Memory B cell (primary cell): ENCODE data around the gene CSF1R.
A peak's percentile ranks its signal among the peaks of the same experiment; 100 is the strongest.
"Not testable (repeated sequence)": the region's sequence is repeated elsewhere in the genome, so short reads cannot be mapped to it uniquely, and the experiment has no call there.

Experiments
- ATAC-seq: fragments of 150-1000 bp; cut with Tn5 transposase; 2 replicates; pipeline ENCODE4 v1.10.0; 2021; ENCODE audit warnings: low read depth, mild to moderate bottlenecking, moderate library complexity
- DNase-seq, 2 donors: peaks; one replicate each; pipeline ENCODE4 v3.0.0; 2022; ENCODE audit warnings: low spot score in 2 of 2
- H3K27ac Mint-ChIP-seq: one replicate; pipeline ENCODE4 v1.8.0; 2022; ENCODE audit warnings: mild to moderate bottlenecking, moderate library complexity, mixed read lengths
- H3K27me3 Mint-ChIP-seq: one replicate; pipeline ENCODE4 v1.8.0; 2022; ENCODE audit warnings: mixed read lengths
- H3K36me3 Mint-ChIP-seq: one replicate; pipeline ENCODE4 v1.8.0; 2022; ENCODE audit warnings: mild to moderate bottlenecking, mixed read lengths
- H3K4me1 Mint-ChIP-seq: one replicate; pipeline ENCODE4 v1.8.0; 2022; ENCODE audit warnings: mixed read lengths
- H3K4me3 Mint-ChIP-seq: one replicate; pipeline ENCODE4 v1.8.0; 2022; ENCODE audit warnings: mild to moderate bottlenecking, moderate library complexity, mixed read lengths
- H3K9me3 Mint-ChIP-seq: one replicate; pipeline ENCODE4 v1.8.0; 2022; ENCODE audit warnings: mixed read lengths

CSF1R gene

GRCh38 chr5:150035139-150035895 lies 51.0 kb downstream of the CSF1R start:
- H3K27me3 Mint-ChIP-seq = no peaks in the 10 kb centered on the region
- peak in 1 of 2 donors; percentile 24 for DNase-seq
- H3K4me1 Mint-ChIP-seq = peaks cover 12% of the 10 kb centered on the region
- no peaks in the 10 kb centered on the region for H3K9me3 Mint-ChIP-seq
- peaks cover 58% of the 10 kb centered on the region for H3K36me3 Mint-ChIP-seq
- peak overlapping the region; percentile 47 for H3K27ac Mint-ChIP-seq
- no peak overlapping the region for H3K4me3 Mint-ChIP-seq
- ATAC-seq = peak; percentile 100

DNA sequence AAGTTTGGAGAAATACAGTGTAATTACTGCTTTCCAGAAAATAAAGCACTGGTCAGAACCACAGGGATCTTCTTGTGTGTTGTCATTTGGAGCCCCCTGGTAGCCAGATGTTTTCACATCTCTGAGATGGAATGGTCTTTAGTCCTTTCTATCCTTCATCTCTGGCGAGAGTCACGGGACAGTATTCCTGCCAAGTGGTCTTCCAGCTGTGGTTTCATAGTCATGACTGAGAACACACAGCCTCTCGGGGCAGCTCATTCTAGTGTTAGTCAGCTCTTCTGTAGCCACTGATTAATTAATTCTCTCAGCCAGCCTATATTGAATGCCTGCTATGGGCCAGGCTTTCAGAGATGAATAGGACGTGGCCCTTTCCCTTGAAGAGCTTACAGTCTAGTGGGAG lies 51.7 kb downstream of the CSF1R start:
- peak overlapping the region; percentile 47 for H3K27ac Mint-ChIP-seq
- H3K27me3 Mint-ChIP-seq = no peaks in the 10 kb centered on the region

GRCh38 chr5:150033334-150033733 lies 53.0 kb downstream of the CSF1R start:
- ATAC-seq (no peak), DNase-seq (no peak)
- peaks cover 52% of the 10 kb centered on the region for H3K36me3 Mint-ChIP-seq
- no peak overlapping the region for H3K4me3 Mint-ChIP-seq
- H3K4me1 Mint-ChIP-seq = peaks cover 10% of the 10 kb centered on the region
- H3K27ac Mint-ChIP-seq = no peak overlapping the region
- no peaks in the 10 kb centered on the region for H3K27me3 Mint-ChIP-seq
- no peaks in the 10 kb centered on the region for H3K9me3 Mint-ChIP-seq

More for the DNA sequence above, 51.7 kb downstream of the CSF1R start:
- DNase-seq (no peak), ATAC-seq (no peak)
- Mint-ChIP-seq H3K4me3 (no peak overlapping the region), H3K9me3 (no peaks in the 10 kb centered on the region), H3K4me1 (peaks cover 12% of the 10 kb centered on the region), H3K36me3 (peaks cover 56% of the 10 kb centered on the region)

- not testable (repeated sequence) for ATAC-seq, H3K27ac Mint-ChIP-seq, H3K27me3 Mint-ChIP-seq, H3K4me1 Mint-ChIP-seq, H3K9me3 Mint-ChIP-seq, H3K4me3 Mint-ChIP-seq, DNase-seq
- peaks cover 40% of the 10 kb centered on the region for H3K36me3 Mint-ChIP-seq
These were observed 58.3 kb downstream of the CSF1R start for GRCh38 chr5:150028047-150028446.

DNA sequence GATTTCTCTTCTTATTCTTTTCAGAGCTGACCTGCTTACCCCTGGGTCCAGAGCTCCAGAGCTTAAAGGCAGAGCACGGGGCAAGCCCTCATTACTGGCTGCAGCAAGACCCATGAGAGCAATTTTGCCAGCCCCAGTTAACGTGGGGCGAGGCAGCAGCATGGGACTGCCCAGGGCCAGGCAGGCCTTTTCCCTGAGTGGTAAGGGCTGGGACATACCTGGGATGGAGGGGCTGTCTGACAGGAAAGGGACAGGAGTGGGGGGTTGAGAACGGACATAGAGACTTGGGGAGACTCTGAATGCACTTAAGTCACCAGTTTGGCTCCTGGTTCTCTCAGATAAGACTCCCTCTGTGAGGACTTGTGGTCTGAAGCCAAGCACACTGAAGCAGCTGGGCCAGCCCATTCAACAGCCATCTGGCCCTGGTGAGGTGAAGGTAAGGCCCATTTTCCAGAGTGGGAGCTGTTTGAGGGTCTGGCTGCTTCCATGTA lies 59.6 kb downstream of the CSF1R start:
- H3K4me3 Mint-ChIP-seq = no peak overlapping the region
- no peak overlapping the region for H3K27ac Mint-ChIP-seq
- H3K27me3 Mint-ChIP-seq = no peaks in the 10 kb centered on the region
- H3K4me1 Mint-ChIP-seq = no peaks in the 10 kb centered on the region
- ATAC-seq (no peak), DNase-seq (no peak)
- H3K9me3 Mint-ChIP-seq = no peaks in the 10 kb centered on the region
- peaks cover 40% of the 10 kb centered on the region for H3K36me3 Mint-ChIP-seq

DNA sequence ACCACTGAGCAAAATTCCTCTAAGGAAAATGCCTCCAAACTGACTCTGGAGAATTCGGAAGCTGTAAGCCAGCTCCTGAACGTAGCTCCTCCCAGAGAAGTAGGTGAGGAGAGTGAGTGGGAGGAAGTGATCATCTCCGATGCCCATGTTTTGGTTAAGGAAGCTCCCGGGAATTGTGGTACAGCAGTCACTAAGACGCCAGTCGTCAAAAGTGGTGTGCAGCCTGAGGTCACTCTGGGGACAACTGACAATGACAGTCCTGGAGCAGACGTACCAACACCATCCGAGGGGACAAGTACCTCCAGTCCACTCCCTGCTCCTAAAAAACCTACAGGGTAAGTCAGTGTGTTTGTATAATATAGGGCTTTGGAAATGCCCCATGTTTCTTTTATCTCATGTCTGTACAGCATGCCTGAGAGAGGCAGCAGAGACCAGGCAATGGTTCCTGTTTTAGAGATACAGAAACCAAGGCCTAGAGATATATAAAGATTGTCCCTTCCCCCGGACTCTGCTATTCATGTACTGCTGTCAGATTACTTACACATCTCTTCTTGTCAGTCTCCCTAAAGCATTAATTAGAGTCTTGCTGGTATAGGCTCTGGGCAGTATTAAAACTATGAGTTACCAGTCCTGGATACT lies 61.9 kb downstream of the CSF1R start:
- Mint-ChIP-seq H3K27ac (no peak overlapping the region), H3K4me3 (no peak overlapping the region), H3K4me1 (no peaks in the 10 kb centered on the region), H3K27me3 (no peaks in the 10 kb centered on the region), H3K9me3 (no peaks in the 10 kb centered on the region), H3K36me3 (peaks cover 43% of the 10 kb centered on the region)
- DNase-seq = no peak
- no peak for ATAC-seq

- no peaks in the 10 kb centered on the region for H3K27me3 Mint-ChIP-seq
- no peak for ATAC-seq
- no peak for DNase-seq
- H3K9me3 Mint-ChIP-seq = no peaks in the 10 kb centered on the region
- H3K36me3 Mint-ChIP-seq = peaks cover 47% of the 10 kb centered on the region
- no peak overlapping the region for H3K4me3 Mint-ChIP-seq
- no peak overlapping the region for H3K27ac Mint-ChIP-seq
- no peaks in the 10 kb centered on the region for H3K4me1 Mint-ChIP-seq
These were observed 63.2 kb downstream of the CSF1R start for GRCh38 chr5:150023136-150023535.

DNA sequence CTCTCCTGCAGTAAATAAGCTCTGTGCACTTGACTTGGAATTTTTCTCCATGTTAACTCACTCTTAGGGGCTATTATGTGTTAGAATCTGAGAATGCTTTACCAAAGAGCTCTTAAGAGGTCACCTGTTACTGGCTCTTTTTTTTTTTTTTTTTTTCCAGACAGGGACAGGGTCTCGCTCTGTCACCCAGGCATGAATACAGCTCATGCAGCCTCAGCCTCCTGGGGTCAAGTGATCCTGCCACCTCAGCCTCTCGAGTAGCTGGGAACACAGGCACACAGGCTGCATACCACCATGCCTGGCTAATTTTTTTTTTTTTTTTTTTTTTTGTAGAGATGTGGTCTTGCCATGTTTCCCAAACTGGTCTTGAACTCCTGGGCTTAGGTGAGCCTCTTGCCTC lies 63.7 kb downstream of the CSF1R start:
- DNase-seq = no peak
- Mint-ChIP-seq H3K4me1 (no peaks in the 10 kb centered on the region), H3K9me3 (no peaks in the 10 kb centered on the region), H3K36me3 (peaks cover 45% of the 10 kb centered on the region), H3K4me3 (no peak overlapping the region), H3K27me3 (no peaks in the 10 kb centered on the region), H3K27ac (no peak overlapping the region)
- no peak for ATAC-seq

- ATAC-seq = no peak
- H3K36me3 Mint-ChIP-seq = peaks cover 46% of the 10 kb centered on the region
- H3K4me3 Mint-ChIP-seq = no peak overlapping the region
- DNase-seq = no peak
- H3K9me3 Mint-ChIP-seq = no peaks in the 10 kb centered on the region
- no peaks in the 10 kb centered on the region for H3K27me3 Mint-ChIP-seq
- H3K27ac Mint-ChIP-seq = no peak overlapping the region
- no peaks in the 10 kb centered on the region for H3K4me1 Mint-ChIP-seq
These were observed 64.2 kb downstream of the CSF1R start for GRCh38 chr5:150022158-150022531.

- H3K4me3 Mint-ChIP-seq = no peak overlapping the region
These were observed 64.7 kb downstream of the CSF1R start for GRCh38 chr5:150021491-150022157.

GRCh38 chr5:150020249-150020648 lies 66.1 kb downstream of the CSF1R start:
- DNase-seq (no peak), ATAC-seq (no peak)
- H3K9me3 Mint-ChIP-seq = peaks cover 1% of the 10 kb centered on the region
- H3K27ac Mint-ChIP-seq = no peak overlapping the region
- no peaks in the 10 kb centered on the region for H3K27me3 Mint-ChIP-seq
- peaks cover 53% of the 10 kb centered on the region for H3K36me3 Mint-ChIP-seq
- H3K4me3 Mint-ChIP-seq = no peak overlapping the region
- H3K4me1 Mint-ChIP-seq = no peaks in the 10 kb centered on the region

More at GRCh38 chr5:150021491-150022157, 64.7 kb downstream of the CSF1R start:
- ATAC-seq (no peak), DNase-seq (no peak)
- H3K4me1 Mint-ChIP-seq = no peaks in the 10 kb centered on the region
- H3K27me3 Mint-ChIP-seq = no peaks in the 10 kb centered on the region
- no peaks in the 10 kb centered on the region for H3K9me3 Mint-ChIP-seq
- peaks cover 46% of the 10 kb centered on the region for H3K36me3 Mint-ChIP-seq
- H3K27ac Mint-ChIP-seq = no peak overlapping the region

- peaks cover 61% of the 10 kb centered on the region for H3K36me3 Mint-ChIP-seq
- ATAC-seq = no peak
- H3K27ac Mint-ChIP-seq = no peak overlapping the region
- H3K27me3 Mint-ChIP-seq = no peaks in the 10 kb centered on the region
- H3K9me3 Mint-ChIP-seq = peaks cover 1% of the 10 kb centered on the region
- no peak overlapping the region for H3K4me3 Mint-ChIP-seq
- no peaks in the 10 kb centered on the region for H3K4me1 Mint-ChIP-seq
- no peak for DNase-seq
These were observed 68.9 kb downstream of the CSF1R start for GRCh38 chr5:150017226-150018005.

- H3K27me3 Mint-ChIP-seq = no peaks in the 10 kb centered on the region
These were observed 69.8 kb downstream of the CSF1R start for GRCh38 chr5:150016537-150016936.

DNA sequence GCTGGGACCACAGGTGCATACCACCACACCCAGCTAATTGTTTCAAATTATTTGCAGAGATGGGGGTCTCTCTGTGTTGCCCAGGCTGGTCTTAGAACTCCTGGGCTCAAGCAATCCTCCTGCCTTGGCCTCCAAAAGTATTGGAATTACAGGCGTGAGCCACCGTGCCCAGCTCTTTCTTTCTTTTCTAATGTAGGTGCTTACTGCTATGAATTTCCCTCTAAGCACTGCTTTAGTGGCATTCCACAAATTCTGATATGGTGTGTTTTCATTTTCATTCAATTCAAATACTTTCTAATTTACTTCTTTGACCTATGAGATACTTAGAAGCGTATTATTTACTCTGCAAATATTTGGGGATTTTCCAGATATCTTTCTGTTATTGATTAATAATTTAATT lies 70.9 kb downstream of the CSF1R start:
- no peak for DNase-seq
- no peaks in the 10 kb centered on the region for H3K27me3 Mint-ChIP-seq
- no peak overlapping the region for H3K27ac Mint-ChIP-seq
- no peak overlapping the region for H3K4me3 Mint-ChIP-seq
- no peak for ATAC-seq
- peaks cover 1% of the 10 kb centered on the region for H3K9me3 Mint-ChIP-seq
- H3K4me1 Mint-ChIP-seq = peaks cover 4% of the 10 kb centered on the region
- peaks cover 61% of the 10 kb centered on the region for H3K36me3 Mint-ChIP-seq

More at GRCh38 chr5:150016537-150016936, 69.8 kb downstream of the CSF1R start:
- Mint-ChIP-seq H3K27ac (no peak overlapping the region), H3K4me3 (no peak overlapping the region), H3K36me3 (peaks cover 60% of the 10 kb centered on the region), H3K9me3 (peaks cover 1% of the 10 kb centered on the region), H3K4me1 (peaks cover 4% of the 10 kb centered on the region)
- DNase-seq = no peak
- ATAC-seq = no peak
